MM.1S (cell line): ENCODE measurements around the gene ERLEC1.
A peak's percentile ranks its signal among the peaks of the same experiment; 100 is the strongest.
"Not testable (repeated sequence)": the region's sequence is repeated elsewhere in the genome, so short reads cannot be mapped to it uniquely, and the experiment has no call there.

Experiments
- DNase-seq: peaks from one replicate; pipeline ENCODE4 v3.0.0-alpha.2; 2015
- H2AFZ ChIP-seq: fragments of 300-600 bp; sonication (generic); 2 replicates; pipeline ENCODE4 v1.6.0; 2016; ENCODE audit warnings: antibody characterized with exemption, low read length
- H3F3A ChIP-seq: fragments of 300-600 bp; sonication (generic); 2 replicates; pipeline ENCODE4 v1.6.1; 2016; ENCODE audit warnings: mild to moderate bottlenecking, antibody characterized with exemption, low read length, moderate library complexity, mixed read lengths; ENCODE audit not compliant: insufficient read depth
- H3K27ac ChIP-seq: fragments of 300-600 bp; sonication (generic); 2 replicates; pipeline ENCODE4 v1.5.1; 2016; ENCODE audit warnings: mild to moderate bottlenecking, low read length
- H3K27me3 ChIP-seq: fragments of 300-600 bp; sonication (generic); replicated peaks from 2 replicates; pipeline ENCODE4 v1.6.0; 2016; ENCODE audit warnings: low read length; ENCODE audit not compliant: insufficient read depth
- H3K36me3 ChIP-seq: fragments of 300-600 bp; sonication (generic); replicated peaks from 2 replicates; pipeline ENCODE4 v1.6.1; 2016; ENCODE audit warnings: mild to moderate bottlenecking, low read length, mixed read lengths; ENCODE audit not compliant: insufficient read depth
- H3K4me1 ChIP-seq: fragments of 300-600 bp; sonication (generic); 2 replicates; pipeline ENCODE4 v1.6.1; 2016; ENCODE audit warnings: low read length, mixed read lengths
- H3K4me2 ChIP-seq: fragments of 300-600 bp; sonication (generic); 2 replicates; pipeline ENCODE4 v1.6.0; 2016; ENCODE audit warnings: low read depth, low read length
- H3K4me3 ChIP-seq: fragments of 300-600 bp; sonication (generic); 2 replicates; pipeline ENCODE4 v1.5.1; 2016; ENCODE audit warnings: low read length, mixed read lengths
- H3K79me2 ChIP-seq: fragments of 300-600 bp; sonication (generic); 2 replicates; pipeline ENCODE4 v1.6.1; 2016; ENCODE audit warnings: mixed run types, low read length, mixed read lengths
- H3K9ac ChIP-seq: fragments of 300-600 bp; sonication (generic); 2 replicates; pipeline ENCODE4 v1.6.1; 2016; ENCODE audit warnings: low read length, mixed read lengths
- H3K9me2 ChIP-seq: fragments of 300-600 bp; sonication (generic); replicated peaks from 2 replicates; pipeline ENCODE4 v1.6.1; 2016; ENCODE audit warnings: mild to moderate bottlenecking, low read length, mixed read lengths; ENCODE audit not compliant: insufficient read depth
- H3K9me3 ChIP-seq: fragments of 300-600 bp; sonication (generic); replicated peaks from 2 replicates; pipeline ENCODE4 v1.6.1; 2016; ENCODE audit warnings: mild to moderate bottlenecking, low read length, mixed read lengths; ENCODE audit not compliant: insufficient read depth
- H4K20me1 ChIP-seq: fragments of 300-600 bp; sonication (generic); 2 replicates; pipeline ENCODE4 v1.6.1; 2016; ENCODE audit warnings: mild to moderate bottlenecking, low read length, moderate library complexity, mixed read lengths; ENCODE audit not compliant: insufficient read depth
- EZH2 ChIP-seq: fragments of 300-600 bp; sonication (generic); optimal IDR thresholded peaks from 2 replicates; pipeline ENCODE3; 2017; ENCODE audit warnings: low read depth, mild to moderate bottlenecking, antibody characterized with exemption, low read length, mixed read lengths
- EZH2phosphoT487 ChIP-seq: fragments of 300-600 bp; sonication (generic); IDR thresholded peaks from 2 replicates; pipeline ENCODE4 v1.6.1; 2018; ENCODE audit warnings: antibody characterized with exemption, low read length
- TF ChIP-seq, protein P1 (sequence below): fragments of 300-600 bp; sonication (generic); IDR thresholded peaks from 2 replicates; pipeline ENCODE4 v1.5.1; 2016; ENCODE audit warnings: antibody characterized with exemption, low read length, mixed read lengths

ERLEC1 gene

DNA sequence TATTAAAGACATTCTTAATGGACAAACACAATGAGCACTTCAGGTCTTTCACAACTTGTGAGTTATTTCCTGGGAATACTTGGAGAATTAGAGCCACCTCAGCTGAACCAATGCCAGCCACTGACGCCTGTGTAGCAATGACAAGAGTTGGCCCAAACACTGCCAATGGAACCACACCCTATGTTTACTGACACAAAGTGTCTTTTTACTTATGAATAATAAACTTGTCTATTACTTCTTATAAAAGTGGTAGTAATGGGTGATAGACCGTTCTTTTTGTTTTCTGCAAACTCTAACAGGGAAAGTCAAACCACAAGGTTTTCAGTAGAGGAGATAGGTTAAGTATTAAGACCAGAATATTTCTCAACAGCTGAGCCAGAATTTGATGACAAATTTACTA lies 31.7 kb upstream of the ERLEC1 start:
- H3K4me3 ChIP-seq = no peak overlapping the region
- no peak overlapping the region for H2AFZ ChIP-seq
- no peaks in the 10 kb centered on the region for H3K27me3 ChIP-seq
- 0 out of 2 replicates have a peak, but pooled peaks cover 3% of the 10 kb centered on the region for H3K79me2 ChIP-seq
- H4K20me1 ChIP-seq = no peaks in the 10 kb centered on the region
- H3K9ac ChIP-seq = no peak overlapping the region
- H3K36me3 ChIP-seq = no peaks in the 10 kb centered on the region
- no peak overlapping the region for H3K27ac ChIP-seq
- no peaks in the 10 kb centered on the region for H3K9me2 ChIP-seq
- peaks cover 24% of the 10 kb centered on the region for H3K4me1 ChIP-seq
- peaks cover 20% of the 10 kb centered on the region for H3F3A ChIP-seq
- no peak for DNase-seq
- H3K9me3 ChIP-seq = no peaks in the 10 kb centered on the region
- TF ChIP-seq, protein P1, sequence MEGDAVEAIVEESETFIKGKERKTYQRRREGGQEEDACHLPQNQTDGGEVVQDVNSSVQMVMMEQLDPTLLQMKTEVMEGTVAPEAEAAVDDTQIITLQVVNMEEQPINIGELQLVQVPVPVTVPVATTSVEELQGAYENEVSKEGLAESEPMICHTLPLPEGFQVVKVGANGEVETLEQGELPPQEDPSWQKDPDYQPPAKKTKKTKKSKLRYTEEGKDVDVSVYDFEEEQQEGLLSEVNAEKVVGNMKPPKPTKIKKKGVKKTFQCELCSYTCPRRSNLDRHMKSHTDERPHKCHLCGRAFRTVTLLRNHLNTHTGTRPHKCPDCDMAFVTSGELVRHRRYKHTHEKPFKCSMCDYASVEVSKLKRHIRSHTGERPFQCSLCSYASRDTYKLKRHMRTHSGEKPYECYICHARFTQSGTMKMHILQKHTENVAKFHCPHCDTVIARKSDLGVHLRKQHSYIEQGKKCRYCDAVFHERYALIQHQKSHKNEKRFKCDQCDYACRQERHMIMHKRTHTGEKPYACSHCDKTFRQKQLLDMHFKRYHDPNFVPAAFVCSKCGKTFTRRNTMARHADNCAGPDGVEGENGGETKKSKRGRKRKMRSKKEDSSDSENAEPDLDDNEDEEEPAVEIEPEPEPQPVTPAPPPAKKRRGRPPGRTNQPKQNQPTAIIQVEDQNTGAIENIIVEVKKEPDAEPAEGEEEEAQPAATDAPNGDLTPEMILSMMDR = no peak
- no peak for TF ChIP-seq EZH2phosphoT487
- no peak for TF ChIP-seq EZH2
- H3K4me2 ChIP-seq = no peak overlapping the region

DNA sequence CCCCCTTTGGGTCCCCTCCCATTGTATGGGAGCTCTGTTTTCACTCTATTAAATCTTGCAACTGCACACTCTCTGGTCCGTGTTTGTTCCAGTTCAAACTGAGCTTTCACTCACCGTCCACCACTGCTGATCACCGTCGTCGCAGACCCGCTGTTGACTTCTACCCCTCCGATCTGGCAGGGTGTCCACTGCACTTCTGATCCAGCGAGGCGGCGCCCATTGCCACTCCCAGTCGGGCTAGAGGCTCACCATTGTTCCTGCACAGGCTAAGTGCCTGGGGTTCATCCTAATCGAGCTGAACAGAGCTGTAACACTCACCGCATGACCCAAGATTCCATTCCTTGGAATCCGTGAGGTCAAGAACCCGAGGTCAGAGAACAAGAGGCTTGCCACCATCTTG lies 30.2 kb upstream of the ERLEC1 start:
- TF ChIP-seq, protein P1 = no peak
- TF ChIP-seq EZH2 (no peak), EZH2phosphoT487 (no peak)
- Histone ChIP-seq H3K9ac (no peak overlapping the region), H3K27me3 (no peaks in the 10 kb centered on the region), H3K9me2 (no peaks in the 10 kb centered on the region), H2AFZ (no peak overlapping the region), H3K4me3 (no peak overlapping the region), H3K4me2 (no peak overlapping the region), H4K20me1 (no peaks in the 10 kb centered on the region), H3K79me2 (0 out of 2 replicates have a peak, but pooled peaks cover 3% of the 10 kb centered on the region), H3K9me3 (no peaks in the 10 kb centered on the region), H3K36me3 (no peaks in the 10 kb centered on the region), H3K27ac (no peak overlapping the region), H3F3A (peaks cover 5% of the 10 kb centered on the region), H3K4me1 (peaks cover 16% of the 10 kb centered on the region)
- DNase-seq = no peak

DNA sequence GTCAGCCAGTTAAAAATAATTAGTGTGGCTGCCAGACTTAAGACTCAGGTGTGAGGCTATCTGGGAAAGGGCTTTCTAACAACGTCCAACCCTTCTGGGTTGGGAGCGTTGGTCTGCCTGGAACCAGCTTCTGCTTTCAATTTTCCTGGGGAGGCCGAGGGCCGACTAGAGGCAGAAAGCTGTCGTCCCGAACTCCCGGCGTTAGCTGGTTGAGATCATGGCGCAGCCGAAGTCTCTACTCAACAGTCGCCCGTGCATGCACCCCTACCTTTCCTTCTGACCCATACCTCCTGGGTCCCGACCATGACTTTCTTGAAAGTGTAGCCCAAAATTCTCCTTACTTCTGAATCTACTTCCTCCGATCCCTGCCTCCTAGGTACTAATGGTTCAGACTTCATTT lies 29.6 kb upstream of the ERLEC1 start:
- not testable (repeated sequence) for H2AFZ ChIP-seq, H3F3A ChIP-seq, DNase-seq, H3K9ac ChIP-seq, H3K79me2 ChIP-seq, H3K27ac ChIP-seq, H3K27me3 ChIP-seq, H3K36me3 ChIP-seq, H3K9me2 ChIP-seq, H3K9me3 ChIP-seq, H3K4me2 ChIP-seq, H3K4me3 ChIP-seq, H4K20me1 ChIP-seq
- peaks cover 10% of the 10 kb centered on the region for H3K4me1 ChIP-seq

DNA sequence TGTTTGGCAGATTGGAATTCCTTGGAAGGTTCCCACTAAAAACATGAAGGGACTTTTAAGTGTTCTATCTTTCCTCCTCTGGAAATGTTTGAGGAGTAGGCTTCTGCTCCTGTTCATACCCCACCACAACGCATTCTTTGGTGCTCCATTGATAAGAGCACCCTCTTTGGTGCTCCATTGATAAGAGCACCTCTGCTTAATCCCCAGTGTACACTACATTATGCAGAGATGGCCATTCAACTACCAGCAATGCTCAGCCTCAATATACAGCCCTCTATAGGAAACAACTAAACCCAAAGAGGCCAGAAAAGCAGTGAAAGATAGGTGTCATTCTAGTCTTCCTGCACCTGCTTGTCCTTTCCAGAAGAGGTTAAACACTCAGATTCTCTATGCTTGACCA lies 21.1 kb upstream of the ERLEC1 start:
- no peaks in the 10 kb centered on the region for H3K9me3 ChIP-seq
- H2AFZ ChIP-seq = no peak overlapping the region
- no peak overlapping the region for H3K4me3 ChIP-seq
- H3K27ac ChIP-seq = no peak overlapping the region
- TF ChIP-seq, protein P1 = no peak
- TF ChIP-seq EZH2 (no peak), EZH2phosphoT487 (no peak)
- H3K79me2 ChIP-seq = peaks cover 39% of the 10 kb centered on the region
- H3K9ac ChIP-seq = no peak overlapping the region
- no peaks in the 10 kb centered on the region for H3K9me2 ChIP-seq
- H3K27me3 ChIP-seq = no peaks in the 10 kb centered on the region
- peaks cover 21% of the 10 kb centered on the region for H3K4me1 ChIP-seq
- no peaks in the 10 kb centered on the region; the same call in none of the 2 replicates for H3F3A ChIP-seq
- peak; percentile 10 for DNase-seq
- peak overlapping the region; percentile 63; the same call in 1 of the 2 replicates for H3K4me2 ChIP-seq
- H3K36me3 ChIP-seq = no peaks in the 10 kb centered on the region
- H4K20me1 ChIP-seq = no peaks in the 10 kb centered on the region
